Measurements from ENCODE around the gene SCARB1. TPM values are rescaled to one million over a fixed set of nuclear protein-coding genes. Genes with fewer than 3 reads are reported as not detected.
A peak's percentile ranks its signal among the peaks of the same experiment; 100 is the strongest.

SCARB1 gene
- total and polyA plus RNA-seq, 9 of the 15 experiments (the other 6 are each of a cell fraction or from before 2014, with no cell fraction given), result 0.56 to 157 (median 52.8) TPM

GRCh38 chr12:124732275-124733075 lies 131.2 kb downstream of the SCARB1 start:
- H3K27me3 ChIP-seq (ENCODE audit: control insufficient read depth in 2 of 2, insufficient read depth in 2 of 2, low read length in 2 of 2), result no peaks in the 10 kb centered on the region
- no peak for TF ChIP-seq RERE (CRISPR knock-in tag; IDR thresholded peaks at IDR 0.05; ENCODE audit: borderline replicate concordance)
- TF ChIP-seq SMARCA5 (IDR thresholded peaks at IDR 0.05), result 0 out of 2 replicates have a peak, but pooled peaks have one; percentile 1
- no peak overlapping the region for H3K4me2 ChIP-seq (ENCODE audit: insufficient read depth, low read length)
- no peaks in the 10 kb centered on the region for H4K20me1 ChIP-seq (replicated peaks; ENCODE audit: control insufficient read depth, insufficient read depth, low read length)
- H3K9me3 ChIP-seq (replicated peaks; ENCODE audit: control insufficient read depth, insufficient read depth, low read depth, low read length), result no peaks in the 10 kb centered on the region
- peak overlapping the region in 1 of 2 experiments; percentile 43; a peak in 1 of 4 replicates for H3K9ac ChIP-seq (ENCODE audit: insufficient read depth in 1 of 2, low read depth in 2 of 2, low read length in 2 of 2)
- H3K79me2 ChIP-seq (ENCODE audit: control insufficient read depth, insufficient read depth, low read length), result no peaks in the 10 kb centered on the region
- H3K9me1 ChIP-seq (ENCODE audit: control insufficient read depth, insufficient read depth, low read length), result no peaks in the 10 kb centered on the region
- POLR2A ChIA-PET, result interaction anchor here (0.7 to 1.0 kb wide), 2 partner anchors 26 to 343 kb away, joined by 3 to 4 read pairs; no protein-coding TSS in a partner anchor
- peak overlapping the region; percentile 34; the same call in 1 of the 2 replicates for H2AFZ ChIP-seq (ENCODE audit: low read depth, low read length)
- intact Hi-C loops (cut with micrococcal nuclease), result no loop called here
- no peak for DNase-seq (ENCODE audit: extremely low read depth in 1 of 4, low spot score in 3 of 4)
- FAIRE-seq, result no peak
- no peak for ATAC-seq
- CTCF ChIA-PET (ENCODE audit: low intra/inter-chr PET ratio), result no interaction called here
- H3K4me1 ChIP-seq (replicated peaks in 1 of 2; ENCODE audit: control insufficient read depth in 2 of 2, insufficient read depth in 2 of 2, low read length in 2 of 2), result peaks cover 9 to 17% of the 10 kb centered on the region in 2 experiments; a peak in 4 of 5 replicates
- WGBS (ENCODE audit: insufficient coverage, low coverage, missing lambda C conversion rate), result 44% methylated on average over 16 of the region's 17 CpGs
- no peak overlapping the region for H3K4me3 ChIP-seq
- no TSS peak for BruUV-seq (replicated peaks)
- no peaks in the 10 kb centered on the region for H3K36me3 ChIP-seq (ENCODE audit: control insufficient read depth, insufficient read depth, low read length)
- H3K27ac ChIP-seq (ENCODE audit: extremely low read depth, low read depth, low read length), result no peak overlapping the region
- in situ Hi-C loops (cut with MboI), result no loop called here
